HuH-7 (cell line): ENCODE data around the gene DSPP.

ENCODE experiments used
- DNase-seq: peaks from one replicate; pipeline ENCODE4 v3.0.0; 2011; ENCODE audit warnings: low spot score

Gene DSPP

DNA sequence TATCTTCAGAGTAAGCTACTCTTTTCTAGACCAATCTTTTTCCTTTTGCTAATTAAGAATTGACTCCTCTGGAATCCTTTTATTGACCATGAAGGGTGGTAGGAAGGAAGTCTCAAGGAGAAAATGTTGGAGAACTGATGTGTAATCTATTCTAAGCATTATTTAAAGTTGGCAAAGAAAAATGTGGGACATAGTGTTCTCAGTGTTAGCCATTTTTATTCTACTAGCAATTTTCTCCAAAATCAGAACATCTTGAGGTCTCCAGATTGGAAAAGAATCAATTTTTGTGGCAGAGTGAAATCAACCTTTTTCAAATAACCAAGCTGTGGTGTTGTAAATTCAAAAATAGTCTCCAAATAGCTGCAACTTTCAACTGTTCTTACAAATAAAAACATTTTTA, 23.3 kb downstream of the DSPP start:
- no peak for DNase-seq

DNA sequence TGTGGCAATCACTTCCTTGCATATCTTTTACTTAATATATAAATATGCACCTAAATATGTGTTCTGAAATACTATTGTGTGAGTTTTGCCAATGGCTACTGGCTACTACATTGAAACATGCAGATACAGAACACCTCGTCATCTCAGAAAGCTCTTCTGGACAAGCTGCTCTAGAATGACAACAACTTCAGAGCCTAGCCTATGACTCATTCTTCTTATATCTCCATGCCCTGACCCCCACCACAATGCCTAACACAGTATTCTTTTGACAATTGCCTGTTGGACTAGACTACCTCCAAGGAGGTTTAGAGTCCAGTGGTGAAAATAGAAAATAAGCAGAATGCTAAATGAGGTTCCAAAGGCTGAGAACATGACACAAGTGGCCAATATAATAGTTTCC, 24.1 kb downstream of the DSPP start:
- no peak for DNase-seq

DNA sequence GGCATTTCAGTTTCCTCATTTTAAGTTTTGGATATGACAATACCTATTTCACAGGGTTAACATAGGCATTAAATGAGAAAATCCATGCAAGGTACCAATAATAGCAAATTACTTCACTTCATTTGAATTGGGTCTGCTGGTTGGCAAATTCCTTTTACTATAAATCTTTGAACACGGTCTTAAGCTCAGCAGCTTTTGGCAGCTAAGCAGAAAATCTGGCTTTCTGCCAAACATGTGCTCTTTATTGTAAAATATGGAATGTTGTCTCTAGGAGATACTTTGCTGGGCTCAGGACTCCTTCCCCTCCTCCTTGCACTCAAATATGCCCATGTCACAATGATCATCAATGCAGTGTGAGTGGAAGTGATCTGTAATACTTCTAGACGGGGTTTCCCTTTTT, 24.9 kb downstream of the DSPP start:
- no peak for DNase-seq

DNA sequence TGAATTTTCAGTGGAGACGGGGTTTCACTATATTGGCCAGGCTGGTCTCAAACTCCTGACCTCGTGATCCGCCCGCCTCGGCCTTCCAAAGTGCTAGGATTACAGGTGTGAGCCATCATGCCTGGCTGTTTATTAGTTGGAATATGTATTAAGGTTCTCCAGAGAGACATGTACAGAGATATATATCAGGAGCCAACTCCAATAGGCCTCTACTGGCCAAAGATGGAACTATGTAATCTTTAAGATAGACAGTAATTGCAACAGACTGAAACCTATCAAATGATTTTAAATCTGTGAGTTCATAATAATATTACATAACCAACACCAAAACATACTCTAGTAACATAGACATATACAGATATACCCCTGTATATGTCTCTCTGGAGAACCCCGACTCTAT, 36.0 kb downstream of the DSPP start:
- no peak for DNase-seq

DNA sequence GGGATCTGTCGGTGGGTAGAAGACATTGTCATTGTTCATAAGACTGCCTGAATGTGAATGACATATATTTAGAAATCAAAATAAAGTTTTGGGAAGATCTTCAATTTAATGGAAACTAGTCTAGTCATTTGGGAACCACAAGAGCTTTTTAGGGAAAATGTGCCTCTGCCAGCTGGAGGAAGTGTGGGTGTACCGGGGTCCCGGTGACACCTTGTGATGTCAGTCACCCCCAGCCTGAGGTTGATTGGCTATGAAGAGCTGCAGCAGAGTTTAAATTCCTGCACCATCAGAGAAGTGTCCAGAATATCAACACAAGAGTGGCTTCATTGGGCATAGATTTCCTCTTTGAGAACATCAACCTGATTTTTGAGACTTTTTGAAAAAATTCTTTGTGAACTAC, 41.7 kb downstream of the DSPP start, which contains the start of gene DMP1:
Gene DMP1 (plus strand): TSS at position 301 of the 400 bp plus-strand sequence. CDS start 6,213 bp downstream, outside the sequence.
- no peak for DNase-seq

DNA sequence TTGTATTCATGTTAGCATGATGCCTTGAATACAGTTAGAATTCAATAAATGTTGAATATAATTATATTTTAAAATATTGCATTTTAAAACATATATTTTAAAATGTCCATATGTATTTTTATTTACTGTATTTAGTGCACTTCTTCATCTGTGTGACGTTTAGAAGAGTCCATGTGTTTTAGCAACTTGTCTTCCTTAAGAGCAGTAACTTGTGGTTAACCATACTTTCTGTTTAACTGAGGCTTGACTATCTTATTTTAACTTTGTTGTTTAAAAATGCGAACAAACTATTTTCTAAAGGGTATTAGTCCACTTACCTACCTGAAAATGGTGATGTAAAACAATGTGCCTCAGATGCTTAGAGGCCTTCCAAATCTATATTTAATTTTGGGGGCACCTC, 42.6 kb downstream of the DSPP start:
- DNase-seq, result no peak

DNA sequence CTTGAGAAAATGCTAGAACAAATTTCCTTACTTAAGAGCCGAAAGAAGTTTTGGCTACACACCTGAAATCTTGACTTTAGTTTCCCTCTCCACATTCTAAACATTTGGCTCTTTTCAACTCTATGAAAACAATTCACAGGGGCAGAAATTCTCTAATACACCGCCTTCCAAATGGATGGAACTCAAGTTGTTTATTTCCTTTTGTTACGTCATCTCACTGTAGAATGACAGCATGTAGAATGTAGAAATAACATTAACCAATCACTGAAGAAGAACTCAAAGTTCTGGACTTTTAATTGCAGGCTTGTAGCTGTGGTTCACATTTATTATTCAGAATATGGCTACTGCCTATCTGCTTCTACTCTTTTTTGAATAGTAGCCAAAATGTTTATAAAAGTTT, 43.6 kb downstream of the DSPP start:
- no peak for DNase-seq

DNA sequence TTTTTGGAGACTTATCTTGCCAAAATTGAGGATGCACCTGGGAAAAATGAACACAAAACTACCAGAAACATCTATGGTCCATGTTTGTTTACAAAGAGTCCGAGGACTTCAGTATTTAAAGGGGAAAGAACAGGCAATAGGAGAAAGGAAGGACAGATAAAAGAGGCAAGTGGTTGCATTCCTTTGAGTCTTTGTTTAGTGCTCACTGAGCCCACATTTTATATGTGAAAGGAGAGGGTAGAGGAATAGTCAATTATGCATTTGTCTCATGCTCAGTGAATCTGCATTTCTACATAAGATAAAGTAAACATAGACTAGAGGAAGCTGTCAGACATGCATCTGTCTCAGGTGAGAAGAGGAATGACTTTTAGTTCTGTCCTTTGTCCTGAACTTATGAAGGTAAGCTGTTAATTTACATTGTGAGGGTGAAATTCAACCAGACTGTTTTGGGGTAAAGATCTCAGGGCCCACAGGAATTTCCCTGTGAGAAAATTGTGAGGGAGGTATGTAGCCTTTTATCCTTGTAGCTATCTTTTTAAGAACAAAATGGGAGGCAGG, 46.2 kb downstream of the DSPP start:
- no peak for DNase-seq

DNA sequence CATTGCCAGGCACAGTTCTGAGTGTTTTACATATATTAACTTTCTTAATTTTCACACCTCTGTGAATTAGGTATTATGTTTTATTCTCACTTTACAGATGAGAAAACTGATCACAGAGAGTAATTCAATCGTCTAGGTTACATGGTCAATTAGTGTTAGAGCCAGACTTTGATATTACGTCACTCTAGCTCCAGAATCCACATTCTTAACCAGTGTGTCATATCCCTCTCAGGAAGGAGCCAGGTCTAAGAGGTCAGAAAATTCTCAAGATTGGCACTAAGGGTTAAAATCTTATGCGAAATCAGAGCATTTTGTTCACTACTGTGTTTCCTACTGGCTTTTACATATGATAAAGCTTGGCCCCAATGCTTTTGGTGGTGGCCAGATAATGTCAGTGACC, 49.2 kb downstream of the DSPP start:
- DNase-seq, result no peak

DNA sequence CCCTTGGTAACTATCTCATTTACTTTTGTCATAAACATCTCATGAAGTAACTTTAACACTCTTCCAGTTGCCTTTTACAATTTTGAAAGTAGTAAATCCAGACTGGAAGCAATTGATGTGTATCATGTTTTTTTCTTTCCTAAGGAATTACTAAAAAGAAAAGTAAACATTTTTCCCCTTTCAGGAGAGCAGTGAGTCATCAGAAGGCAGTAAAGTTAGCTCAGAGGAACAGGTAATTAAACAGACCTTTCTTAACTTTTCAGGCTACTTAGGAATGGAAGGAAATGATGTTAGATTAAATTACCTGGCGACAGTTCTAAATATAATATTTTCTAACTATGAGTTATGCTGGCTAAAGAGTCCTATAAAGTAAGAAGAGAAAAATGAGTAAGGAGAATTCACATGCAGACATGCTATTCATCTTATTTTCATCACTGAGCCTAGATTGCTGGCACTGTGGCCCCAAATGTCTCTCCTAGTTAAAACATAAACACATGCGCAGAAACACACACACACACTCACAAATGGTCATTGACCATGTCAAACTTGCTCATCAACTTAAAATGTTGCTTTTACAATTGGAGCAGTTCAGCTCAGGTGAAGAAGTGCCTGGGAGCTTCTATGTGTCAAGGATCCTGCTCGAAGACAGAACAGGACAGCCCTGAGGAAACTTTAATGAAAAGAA, 51.1 kb downstream of the DSPP start:
- DNase-seq, result no peak

DNA sequence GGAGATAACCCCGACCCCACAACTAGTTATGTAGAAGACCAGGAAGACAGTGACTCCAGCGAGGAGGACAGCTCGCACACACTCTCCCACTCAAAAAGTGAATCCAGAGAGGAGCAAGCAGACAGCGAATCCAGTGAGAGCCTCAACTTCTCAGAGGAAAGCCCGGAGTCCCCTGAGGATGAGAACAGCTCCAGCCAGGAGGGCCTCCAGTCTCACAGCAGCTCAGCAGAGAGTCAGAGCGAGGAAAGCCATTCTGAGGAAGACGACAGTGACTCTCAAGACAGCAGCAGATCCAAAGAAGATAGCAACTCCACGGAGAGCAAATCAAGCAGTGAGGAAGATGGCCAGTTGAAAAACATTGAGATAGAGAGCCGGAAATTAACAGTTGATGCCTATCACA, 54.5 kb downstream of the DSPP start:
- DNase-seq, result no peak
